ENCODE data around the gene PLA2G5.

The PLA2G5 gene

GRCh38 chr1:20080441-20081352, 10.7 kb downstream of the PLA2G5 start:
- Histone ChIP-seq H2AFZ (ENCODE audit: low read depth) (no peak overlapping the region), H3K27ac (no peak overlapping the region), H4K20me1 (ENCODE audit: insufficient read depth) (no peaks in the 10 kb centered on the region), H3K4me3 (IDR thresholded peaks at IDR 0.05; ENCODE audit: insufficient read depth, low read depth, low read length) (no peak overlapping the region), H3K4me1 (ENCODE audit: low read depth, poor library complexity, severe bottlenecking) (no peaks in the 10 kb centered on the region), H3K36me3 (ENCODE audit: insufficient read depth) (no peaks in the 10 kb centered on the region), H3K9ac (no peak overlapping the region), H3K4me2 (no peak overlapping the region), H3K27me3 (ENCODE audit: insufficient read depth, low read depth) (peaks cover 42% of the 10 kb centered on the region; the same call in 1 of the 2 replicates), H3K79me2 (ENCODE audit: insufficient read depth, low read depth) (no peaks in the 10 kb centered on the region)
- no peak for TF ChIP-seq CTCF (conservative IDR thresholded peaks at IDR 0.05; ENCODE audit: low read depth, low read length)

GRCh38 chr1:20081353-20081810, 11.4 kb downstream of the PLA2G5 start:
- peaks cover 42% of the 10 kb centered on the region; the same call in 1 of the 2 replicates for H3K27me3 ChIP-seq (ENCODE audit: insufficient read depth, low read depth)
- H3K4me1 ChIP-seq (ENCODE audit: low read depth, poor library complexity, severe bottlenecking), result no peaks in the 10 kb centered on the region
- H3K27ac ChIP-seq, result no peak overlapping the region
- TF ChIP-seq CTCF (conservative IDR thresholded peaks at IDR 0.05; ENCODE audit: low read depth, low read length), result no peak
- no peaks in the 10 kb centered on the region for H4K20me1 ChIP-seq (ENCODE audit: insufficient read depth)
- no peak overlapping the region for H3K4me2 ChIP-seq
- H3K79me2 ChIP-seq (ENCODE audit: insufficient read depth, low read depth), result no peaks in the 10 kb centered on the region
- no peak overlapping the region for H2AFZ ChIP-seq (ENCODE audit: low read depth)
- H3K4me3 ChIP-seq (IDR thresholded peaks at IDR 0.05; ENCODE audit: insufficient read depth, low read depth, low read length), result no peak overlapping the region
- H3K36me3 ChIP-seq (ENCODE audit: insufficient read depth), result no peaks in the 10 kb centered on the region
- H3K9ac ChIP-seq, result no peak overlapping the region

- no peak overlapping the region for H3K27ac ChIP-seq
- no peak overlapping the region for H3K9ac ChIP-seq
- no peak overlapping the region for H3K4me3 ChIP-seq (IDR thresholded peaks at IDR 0.05; ENCODE audit: insufficient read depth, low read depth, low read length)
- H3K36me3 ChIP-seq (ENCODE audit: insufficient read depth), result no peaks in the 10 kb centered on the region
- no peaks in the 10 kb centered on the region for H3K4me1 ChIP-seq (ENCODE audit: low read depth, poor library complexity, severe bottlenecking)
- no peak for TF ChIP-seq CTCF (conservative IDR thresholded peaks at IDR 0.05; ENCODE audit: low read depth, low read length)
- H3K4me2 ChIP-seq, result no peak overlapping the region
- H2AFZ ChIP-seq (ENCODE audit: low read depth), result no peak overlapping the region
- no peaks in the 10 kb centered on the region for H4K20me1 ChIP-seq (ENCODE audit: insufficient read depth)
- no peaks in the 10 kb centered on the region for H3K79me2 ChIP-seq (ENCODE audit: insufficient read depth, low read depth)
- peaks cover 37% of the 10 kb centered on the region; the same call in 1 of the 2 replicates for H3K27me3 ChIP-seq (ENCODE audit: insufficient read depth, low read depth)
Measured at GRCh38 chr1:20082772-20083171, 12.8 kb downstream of the PLA2G5 start.

DNA sequence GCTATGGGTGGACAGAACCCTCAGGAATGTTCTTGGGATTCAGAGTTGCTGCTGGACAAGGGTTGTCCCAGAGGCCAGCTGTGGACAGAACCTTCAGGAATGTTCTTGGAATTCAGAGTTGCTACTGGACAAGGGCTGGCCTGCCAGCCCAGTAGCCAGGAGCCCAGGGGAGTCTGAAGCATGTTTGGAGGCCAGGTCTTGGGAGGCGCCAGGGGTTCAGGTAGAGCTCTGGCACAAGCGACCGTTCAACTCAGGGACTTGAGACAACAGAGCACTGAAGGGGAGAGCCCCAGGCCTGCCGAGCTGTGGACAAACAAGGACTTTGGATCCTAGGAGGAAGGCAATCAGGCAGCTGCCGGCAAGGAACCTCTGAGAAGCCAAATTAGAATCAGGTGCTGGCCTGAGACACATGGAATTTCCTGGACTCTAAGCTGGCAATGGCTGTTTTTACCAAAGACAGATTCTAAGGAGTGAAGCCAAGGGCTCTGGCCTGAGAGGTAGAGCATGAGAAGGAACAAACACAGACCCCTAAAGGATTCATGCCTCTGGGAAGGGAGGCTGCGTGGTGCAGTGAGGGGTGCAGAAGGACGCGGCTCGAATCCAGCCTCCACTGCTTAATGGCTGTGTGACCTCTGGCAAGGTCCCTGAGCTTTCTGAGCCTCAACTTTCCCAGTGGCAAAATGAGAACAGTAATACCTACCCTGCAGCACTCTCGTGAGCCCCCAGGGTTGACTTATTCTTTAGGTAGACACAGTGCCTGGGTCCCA, 13.4 kb downstream of the PLA2G5 start:
- no peaks in the 10 kb centered on the region for H3K79me2 ChIP-seq (ENCODE audit: insufficient read depth, low read depth)
- H4K20me1 ChIP-seq (ENCODE audit: insufficient read depth), result no peaks in the 10 kb centered on the region
- no peak overlapping the region for H3K9ac ChIP-seq
- TF ChIP-seq CTCF (conservative IDR thresholded peaks at IDR 0.05; ENCODE audit: low read depth, low read length), result no peak
- no peaks in the 10 kb centered on the region for H3K4me1 ChIP-seq (ENCODE audit: low read depth, poor library complexity, severe bottlenecking)
- no peak overlapping the region for H3K4me3 ChIP-seq (IDR thresholded peaks at IDR 0.05; ENCODE audit: insufficient read depth, low read depth, low read length)
- H3K27ac ChIP-seq, result no peak overlapping the region
- peaks cover 35% of the 10 kb centered on the region; the same call in 1 of the 2 replicates for H3K27me3 ChIP-seq (ENCODE audit: insufficient read depth, low read depth)
- no peak overlapping the region for H3K4me2 ChIP-seq
- H3K36me3 ChIP-seq (ENCODE audit: insufficient read depth), result no peaks in the 10 kb centered on the region
- no peak overlapping the region for H2AFZ ChIP-seq (ENCODE audit: low read depth)

All from KMS-11 (cell line).